ENCODE measurements around the gene NEU2. TPM values are rescaled to one million over a fixed set of nuclear protein-coding genes. Genes with fewer than 3 reads are reported as not detected.
A peak's percentile ranks its signal among the peaks of the same experiment; 100 is the strongest.
"Not testable (repeated sequence)": the region's sequence is repeated elsewhere in the genome, so short reads cannot be mapped to it uniquely, and the experiment has no call there.

Gene NEU2
- total RNA-seq, 1 experiment from 2014 or later, result not detected

- DNase-seq (ENCODE audit: low read depth), result no peak
Observed at GRCh38 chr2:233010569-233011267, 21.8 kb upstream of the NEU2 start.

- DNase-seq (ENCODE audit: low read depth), result no peak
Observed at GRCh38 chr2:233011268-233011650, 21.2 kb upstream of the NEU2 start.

GRCh38 chr2:233011702-233012131, 20.8 kb upstream of the NEU2 start:
- no peak for DNase-seq (ENCODE audit: low read depth)

GRCh38 chr2:233012301-233012971, 20.0 kb upstream of the NEU2 start:
- DNase-seq (ENCODE audit: low read depth), result no peak

- DNase-seq (ENCODE audit: low read depth), result no peak
Observed at GRCh38 chr2:233013027-233013461, 19.4 kb upstream of the NEU2 start, which contains the start of gene NGEF. TSS of gene NGEF (minus strand) at chr2:233013256. CDS start at chr2:232974890, 38,366 bp downstream.

- no peak for DNase-seq (ENCODE audit: low read depth)
Observed at GRCh38 chr2:233013650-233014049, 18.8 kb upstream of the NEU2 start.

- no peak for DNase-seq (ENCODE audit: low read depth)
Observed at GRCh38 chr2:233015019-233015645, 17.3 kb upstream of the NEU2 start.

- no peak for DNase-seq (ENCODE audit: low read depth)
Observed at GRCh38 chr2:233017947-233018346, 14.5 kb upstream of the NEU2 start.

- DNase-seq (ENCODE audit: low read depth), result not testable (repeated sequence)
Observed at GRCh38 chr2:233019610-233020009, 12.9 kb upstream of the NEU2 start.

GRCh38 chr2:233020454-233020853, 12.0 kb upstream of the NEU2 start:
- DNase-seq (ENCODE audit: low read depth), result no peak

GRCh38 chr2:233021771-233022170, 10.7 kb upstream of the NEU2 start:
- peak; percentile 30 for DNase-seq (ENCODE audit: low read depth)

- DNase-seq (ENCODE audit: low read depth), result no peak
Observed at GRCh38 chr2:233022561-233022960, 9.9 kb upstream of the NEU2 start.

GRCh38 chr2:233023007-233023760, 9.3 kb upstream of the NEU2 start:
- DNase-seq (ENCODE audit: low read depth), result no peak

GRCh38 chr2:233023761-233024410, 8.6 kb upstream of the NEU2 start:
- DNase-seq (ENCODE audit: low read depth), result no peak

GRCh38 chr2:233025706-233026105, 6.8 kb upstream of the NEU2 start:
- DNase-seq (ENCODE audit: low read depth), result no peak

- peak; percentile 43 for DNase-seq (ENCODE audit: low read depth)
Observed at GRCh38 chr2:233026198-233026813, 6.2 kb upstream of the NEU2 start.

GRCh38 chr2:233029321-233029720, 3.2 kb upstream of the NEU2 start:
- DNase-seq (ENCODE audit: low read depth), result no peak

- no peak for DNase-seq (ENCODE audit: low read depth)
Observed at GRCh38 chr2:233031556-233032500, 644 bp upstream of the NEU2 start.

- peak; percentile 50 for DNase-seq (ENCODE audit: low read depth)
Observed at GRCh38 chr2:233033672-233034071, 1.2 kb downstream of the NEU2 start.
